GM12874 (cell line): ENCODE results near the gene ANKRD11.

ENCODE experiments used
- CTCF ChIP-seq: IDR thresholded peaks from 2 replicates; pipeline ENCODE4 v1.5.1; 2011; ENCODE audit warnings: low read depth, mild to moderate bottlenecking, control low read depth, low read length, moderate library complexity; ENCODE audit not compliant: insufficient read depth

The ANKRD11 gene

DNA sequence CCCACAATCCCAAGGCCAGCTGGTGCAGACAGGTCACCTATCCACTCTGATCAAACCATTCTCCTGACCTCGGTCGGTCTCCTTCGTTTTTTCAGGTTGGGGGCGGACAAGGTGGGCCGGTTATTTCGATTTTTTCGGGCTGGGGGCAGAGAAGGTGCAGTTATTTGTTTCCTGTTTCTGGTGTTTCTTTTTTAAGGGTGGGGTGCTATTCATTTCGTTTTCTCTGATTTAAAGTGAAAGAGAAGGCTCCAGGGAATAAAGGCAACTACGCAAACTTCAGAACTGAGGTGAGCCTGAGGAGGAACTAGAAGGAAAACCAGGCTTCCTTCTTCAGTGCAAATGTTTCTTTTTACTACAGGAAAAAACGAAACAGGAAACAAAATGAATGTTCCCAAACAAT lies 64.8 kb downstream of the ANKRD11 start:
- no peak for TF ChIP-seq CTCF

- no peak for TF ChIP-seq CTCF
Measured at GRCh38 chr16:89423681-89424260, 66.6 kb downstream of the ANKRD11 start.

DNA sequence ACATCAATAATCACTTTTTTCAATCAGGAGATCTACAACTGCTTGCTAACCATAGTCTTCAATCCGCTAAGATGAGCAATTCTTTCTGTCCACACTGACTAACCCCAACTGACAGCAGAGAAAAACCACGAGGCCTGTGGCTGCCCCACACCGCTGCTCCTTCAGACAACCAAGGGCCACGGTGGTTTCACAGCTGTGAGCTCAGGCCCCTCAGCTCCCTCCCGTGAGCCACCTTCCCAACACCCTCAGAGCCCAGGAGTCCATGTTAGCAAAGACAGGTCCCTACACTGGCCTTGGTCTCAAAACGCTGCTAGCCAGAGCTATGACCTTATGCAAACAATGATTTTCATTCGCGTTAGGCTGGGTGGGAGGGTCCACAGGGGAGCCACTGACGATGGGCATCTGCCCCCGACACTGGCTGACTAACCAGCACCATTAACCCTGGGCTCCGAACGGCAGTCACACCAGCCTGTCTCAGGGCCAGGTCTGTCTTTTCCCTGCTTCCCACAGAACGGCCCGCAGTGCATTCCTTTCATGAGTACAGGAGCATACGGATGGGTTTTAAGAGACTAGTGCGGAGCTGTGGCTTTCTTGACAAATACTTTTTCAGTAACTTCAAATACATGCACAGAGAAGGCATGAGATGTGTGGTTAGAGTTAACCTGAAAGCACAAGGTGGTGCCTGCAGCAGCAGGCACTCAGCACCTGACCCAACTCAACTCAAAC lies 67.3 kb downstream of the ANKRD11 start:
- no peak for TF ChIP-seq CTCF

GRCh38 chr16:89422527-89422904 lies 67.8 kb downstream of the ANKRD11 start:
- TF ChIP-seq CTCF, result no peak

DNA sequence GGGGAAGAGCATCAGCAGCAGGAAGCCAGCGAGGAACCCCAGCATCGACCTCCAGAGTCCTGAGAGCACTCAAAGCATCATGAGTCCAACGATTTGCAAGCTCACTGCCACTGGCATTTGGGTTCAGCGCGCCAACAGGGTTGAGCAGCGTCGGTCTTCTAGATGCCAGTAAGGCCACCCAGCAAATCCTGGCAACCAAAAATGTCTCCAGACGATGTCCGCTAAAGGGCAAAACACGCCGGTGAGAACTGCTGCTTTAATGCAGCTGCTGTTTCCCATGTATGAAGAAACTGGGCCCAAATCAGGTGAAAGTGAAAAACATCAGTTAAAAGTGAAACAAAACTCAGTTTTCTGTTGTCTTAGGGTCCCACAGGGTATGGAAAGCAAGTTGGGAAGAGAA lies 70.2 kb downstream of the ANKRD11 start:
- TF ChIP-seq CTCF, result no peak

DNA sequence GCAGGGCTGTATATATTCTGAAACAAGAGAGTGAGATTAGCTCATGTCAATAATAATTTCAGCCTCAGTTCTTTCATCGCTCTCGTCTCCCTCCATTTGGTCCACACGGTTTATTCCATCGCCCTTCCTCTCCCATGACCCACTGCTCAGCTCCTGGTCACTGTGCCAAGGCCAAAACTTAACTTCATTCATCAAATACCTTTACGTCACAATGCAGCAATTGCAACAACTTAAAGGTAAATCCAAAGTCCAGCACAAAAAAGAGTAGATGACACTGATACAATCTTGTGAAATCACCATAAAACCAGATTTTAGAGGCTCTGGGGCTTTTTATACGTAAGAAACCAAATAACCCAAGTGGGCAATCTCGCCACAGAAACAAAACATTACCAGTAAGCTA lies 72.0 kb downstream of the ANKRD11 start:
- no peak for TF ChIP-seq CTCF

- no peak for TF ChIP-seq CTCF
Measured at GRCh38 chr16:89417352-89417751, 73.0 kb downstream of the ANKRD11 start.
